ENCODE data around the gene EPG5.

GRCh38 chr18:45926691-45927090 is 40.4 kb downstream of the EPG5 start:
- TF ChIP-seq CTCF (IDR thresholded peaks at IDR 0.05) (no peak), ZFP36 (IDR thresholded peaks at IDR 0.05; ENCODE audit: borderline replicate concordance, partially characterized antibody) (no peak), SREBF2 (IDR thresholded peaks at IDR 0.05) (no peak), RAD21 (conservative IDR thresholded peaks at IDR 0.05 in 1 of 2, IDR thresholded peaks at IDR 0.05 in 1 of 2) (no peak), CEBPB (IDR thresholded peaks at IDR 0.05) (no peak), MAFK (IDR thresholded peaks at IDR 0.05; ENCODE audit: partially characterized antibody) (no peak), MAX (IDR thresholded peaks at IDR 0.05) (no peak), KDM5A (IDR thresholded peaks at IDR 0.05) (no peak)
- TF ChIP-seq, protein P1, sequence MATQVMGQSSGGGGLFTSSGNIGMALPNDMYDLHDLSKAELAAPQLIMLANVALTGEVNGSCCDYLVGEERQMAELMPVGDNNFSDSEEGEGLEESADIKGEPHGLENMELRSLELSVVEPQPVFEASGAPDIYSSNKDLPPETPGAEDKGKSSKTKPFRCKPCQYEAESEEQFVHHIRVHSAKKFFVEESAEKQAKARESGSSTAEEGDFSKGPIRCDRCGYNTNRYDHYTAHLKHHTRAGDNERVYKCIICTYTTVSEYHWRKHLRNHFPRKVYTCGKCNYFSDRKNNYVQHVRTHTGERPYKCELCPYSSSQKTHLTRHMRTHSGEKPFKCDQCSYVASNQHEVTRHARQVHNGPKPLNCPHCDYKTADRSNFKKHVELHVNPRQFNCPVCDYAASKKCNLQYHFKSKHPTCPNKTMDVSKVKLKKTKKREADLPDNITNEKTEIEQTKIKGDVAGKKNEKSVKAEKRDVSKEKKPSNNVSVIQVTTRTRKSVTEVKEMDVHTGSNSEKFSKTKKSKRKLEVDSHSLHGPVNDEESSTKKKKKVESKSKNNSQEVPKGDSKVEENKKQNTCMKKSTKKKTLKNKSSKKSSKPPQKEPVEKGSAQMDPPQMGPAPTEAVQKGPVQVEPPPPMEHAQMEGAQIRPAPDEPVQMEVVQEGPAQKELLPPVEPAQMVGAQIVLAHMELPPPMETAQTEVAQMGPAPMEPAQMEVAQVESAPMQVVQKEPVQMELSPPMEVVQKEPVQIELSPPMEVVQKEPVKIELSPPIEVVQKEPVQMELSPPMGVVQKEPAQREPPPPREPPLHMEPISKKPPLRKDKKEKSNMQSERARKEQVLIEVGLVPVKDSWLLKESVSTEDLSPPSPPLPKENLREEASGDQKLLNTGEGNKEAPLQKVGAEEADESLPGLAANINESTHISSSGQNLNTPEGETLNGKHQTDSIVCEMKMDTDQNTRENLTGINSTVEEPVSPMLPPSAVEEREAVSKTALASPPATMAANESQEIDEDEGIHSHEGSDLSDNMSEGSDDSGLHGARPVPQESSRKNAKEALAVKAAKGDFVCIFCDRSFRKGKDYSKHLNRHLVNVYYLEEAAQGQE (IDR thresholded peaks at IDR 0.05): no peak

All from A549 (cell line).